ENCODE data around the gene KIRREL1.

The KIRREL1 gene

DNA sequence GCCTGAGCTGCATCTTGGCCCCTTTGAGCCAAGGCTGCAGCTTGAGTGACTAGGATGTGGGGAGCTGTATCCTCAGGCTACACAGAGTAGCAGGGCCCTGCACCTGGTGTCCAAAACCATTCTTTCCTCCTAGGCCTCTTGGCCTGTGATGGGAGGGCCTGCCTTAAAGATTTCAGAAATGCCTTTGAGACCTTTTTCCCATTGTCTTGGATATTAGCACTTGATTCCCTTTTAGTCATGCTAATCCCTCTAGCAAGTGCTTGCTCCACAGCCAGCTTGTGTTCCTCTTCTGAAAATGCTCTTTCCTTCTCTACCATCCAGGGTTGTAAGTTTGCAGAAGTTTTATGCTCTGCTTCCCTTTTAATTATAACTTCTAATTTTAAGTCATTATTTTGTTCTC, 21.7 kb upstream of the KIRREL1 start:
- no peak for DNase-seq (ENCODE audit: low read depth in 1 of 2, low spot score in 1 of 2)

DNA sequence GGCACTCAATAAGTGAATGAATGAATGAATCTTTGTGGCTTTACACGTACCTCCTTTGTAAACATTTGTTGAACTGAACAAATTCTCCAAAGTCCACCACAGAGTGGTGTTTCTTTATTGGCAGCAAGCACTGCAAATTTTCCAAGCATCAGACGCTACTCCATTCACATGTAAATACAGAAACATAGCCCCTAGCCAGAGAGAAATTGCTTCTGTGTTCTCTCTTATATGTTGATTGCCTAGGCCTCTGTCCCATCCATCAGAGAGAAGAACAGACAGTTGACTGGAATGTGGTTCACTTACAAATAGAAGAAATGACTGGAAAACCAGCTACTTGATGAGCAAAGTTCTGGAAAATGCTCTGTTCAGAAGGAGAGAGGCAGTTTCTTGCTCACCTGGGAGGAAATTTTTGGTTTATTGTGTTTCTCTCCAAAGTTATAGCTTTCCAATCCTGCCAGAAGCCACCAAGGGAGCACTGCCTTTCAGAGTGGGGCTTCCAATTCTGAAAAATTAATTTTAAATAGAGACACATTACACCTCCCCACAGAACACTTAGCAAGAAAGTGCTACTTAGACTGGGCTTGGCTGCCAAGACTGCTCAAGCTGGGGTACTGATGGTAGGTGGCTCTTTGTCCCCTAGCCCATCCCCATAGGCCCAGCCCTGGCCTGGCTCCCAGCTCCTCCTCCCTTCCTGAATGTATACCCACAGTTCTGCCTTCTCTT, 18.1 kb upstream of the KIRREL1 start:
- no peak for DNase-seq (ENCODE audit: low read depth in 1 of 2, low spot score in 1 of 2)

DNA sequence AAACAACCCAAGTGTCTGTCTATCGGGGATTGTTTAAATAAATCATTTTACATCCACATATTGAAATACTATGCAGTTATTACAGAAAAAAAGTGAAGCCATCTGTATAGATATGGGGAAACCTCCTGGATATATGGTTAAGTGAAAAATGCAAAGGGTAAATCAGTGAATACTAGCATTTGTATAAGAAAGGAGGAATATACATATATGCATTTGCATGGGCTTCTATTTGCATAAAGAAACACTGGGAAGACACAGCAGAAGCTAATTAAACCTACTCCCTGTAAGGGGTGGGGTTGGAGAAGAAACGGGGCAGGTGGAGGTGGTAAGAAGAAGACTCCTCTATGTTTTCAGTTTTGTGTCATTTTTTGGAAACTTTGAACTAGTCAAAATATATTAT, 16.6 kb upstream of the KIRREL1 start:
- DNase-seq (ENCODE audit: low read depth in 1 of 2, low spot score in 1 of 2) = no peak

DNA sequence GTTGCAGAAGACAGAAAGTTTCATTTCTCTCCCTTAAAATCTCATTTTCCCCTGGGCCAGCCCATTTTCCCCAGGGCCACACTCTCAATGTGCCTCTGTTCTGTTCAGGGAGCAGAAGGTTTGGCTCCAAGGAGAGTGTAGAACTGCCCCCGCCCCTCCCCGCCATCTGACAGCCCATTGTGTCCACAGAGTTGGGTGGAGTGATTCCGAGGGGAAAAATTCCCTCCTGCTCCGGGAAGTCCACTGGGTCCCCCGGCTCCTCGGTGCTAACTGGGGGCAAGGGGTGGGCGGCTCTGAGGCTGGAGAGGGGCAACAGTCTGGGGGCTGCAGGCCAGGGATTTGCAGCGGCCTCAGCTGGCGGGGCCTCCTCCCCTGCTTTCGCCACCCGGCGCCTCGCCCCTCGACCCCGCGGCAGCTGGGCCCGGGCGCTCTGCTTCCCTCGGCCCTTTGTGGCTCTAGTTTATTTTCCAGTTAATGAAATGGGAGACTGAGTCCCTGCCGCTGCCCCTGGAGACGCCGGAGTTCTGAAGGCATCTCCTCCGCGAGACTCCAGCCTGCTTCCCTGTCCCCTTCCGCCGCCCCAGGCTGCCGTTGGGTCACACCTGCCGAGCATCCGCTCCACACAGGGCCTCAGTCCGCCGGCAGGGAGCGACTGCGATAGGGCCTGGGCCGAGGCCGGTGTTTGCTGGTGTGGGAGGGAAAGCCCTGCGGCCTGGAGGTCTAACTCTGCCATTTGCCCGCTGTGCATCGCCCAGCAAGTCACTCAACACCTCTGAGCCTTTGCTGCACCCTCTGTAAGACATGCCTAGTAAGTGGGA, 14.7 kb upstream of the KIRREL1 start:
- DNase-seq (ENCODE audit: low read depth in 1 of 2, low spot score in 1 of 2) = no peak

DNA sequence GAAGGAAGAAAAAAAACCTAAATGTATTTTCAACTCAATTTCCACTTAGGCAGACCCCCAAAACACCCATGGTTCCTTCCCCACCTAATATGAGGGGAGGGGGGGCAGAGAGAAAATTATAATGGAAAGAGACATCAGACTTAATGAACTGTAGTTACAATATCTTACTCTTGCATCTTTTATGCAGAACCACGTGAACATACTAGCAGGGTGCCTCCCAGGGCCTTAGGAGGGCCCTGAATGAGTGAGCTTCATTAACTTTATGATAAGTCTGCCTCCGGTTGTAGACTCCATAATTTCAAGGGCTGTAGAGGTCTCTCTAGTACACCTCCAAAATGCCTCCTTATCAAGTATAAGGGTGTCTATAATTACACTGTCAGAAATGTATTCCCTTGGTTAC, 11.3 kb upstream of the KIRREL1 start:
- no peak for DNase-seq (ENCODE audit: low read depth in 1 of 2, low spot score in 1 of 2)

DNA sequence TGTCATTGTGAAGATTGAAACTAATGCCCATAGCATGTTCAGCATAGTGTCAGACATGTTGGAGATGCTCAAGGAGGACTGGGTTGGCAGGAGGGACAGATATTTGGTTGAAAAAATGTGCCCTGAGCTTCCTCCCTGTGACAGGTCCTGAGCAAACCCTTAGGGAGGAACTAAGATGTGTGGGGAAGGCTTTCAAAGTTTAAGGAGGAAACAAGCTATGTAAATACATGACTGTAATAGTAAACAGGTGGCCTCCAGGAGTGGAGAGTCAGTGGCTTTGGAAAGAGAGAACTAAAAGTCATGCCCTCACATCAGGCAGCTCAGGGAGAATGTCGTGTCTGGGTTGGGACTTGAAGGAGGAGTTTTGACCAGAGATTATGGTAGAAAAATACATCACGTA, 9.7 kb upstream of the KIRREL1 start:
- DNase-seq (ENCODE audit: low read depth in 1 of 2, low spot score in 1 of 2) = no peak

DNA sequence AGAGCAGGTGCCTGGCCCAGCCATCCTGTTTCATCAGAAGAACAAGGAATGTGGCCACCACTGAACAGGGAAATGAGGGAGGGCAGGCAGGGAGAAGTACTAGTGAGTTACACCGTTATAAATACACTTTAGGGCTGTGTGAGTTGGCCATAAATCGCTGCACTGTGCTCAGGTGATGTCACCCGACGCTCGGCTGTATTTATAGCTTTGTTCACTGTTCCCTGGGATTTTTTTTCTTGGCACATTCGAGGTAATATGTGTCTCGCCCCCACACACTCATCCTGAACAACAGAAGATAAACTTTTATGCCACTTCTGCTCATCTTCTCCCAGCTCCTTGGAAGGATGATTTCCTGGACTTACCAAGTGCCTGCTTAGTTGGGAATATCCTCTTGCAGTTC, 9.0 kb upstream of the KIRREL1 start:
- no peak for DNase-seq (ENCODE audit: low read depth in 1 of 2, low spot score in 1 of 2)

DNA sequence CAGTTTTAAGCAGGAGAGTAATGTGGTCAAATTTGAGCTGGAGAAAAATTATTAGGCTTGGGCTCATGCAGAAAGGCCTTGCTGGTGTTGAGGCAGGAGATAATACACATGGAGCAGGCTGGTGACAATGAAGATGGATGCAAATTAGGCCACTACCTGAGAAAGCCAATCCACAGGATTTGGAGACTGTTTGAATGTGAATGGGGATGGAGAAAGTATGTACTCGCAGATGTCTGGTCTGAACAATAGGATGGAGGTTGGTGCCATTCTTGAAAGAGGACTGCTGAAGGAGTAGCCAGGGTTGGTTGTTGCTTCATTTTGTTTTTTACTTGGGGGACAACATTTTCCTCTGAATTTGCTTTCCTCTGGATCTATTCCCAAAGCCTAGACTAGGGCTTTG, 8.0 kb upstream of the KIRREL1 start:
- no peak for DNase-seq (ENCODE audit: low read depth in 1 of 2, low spot score in 1 of 2)

DNA sequence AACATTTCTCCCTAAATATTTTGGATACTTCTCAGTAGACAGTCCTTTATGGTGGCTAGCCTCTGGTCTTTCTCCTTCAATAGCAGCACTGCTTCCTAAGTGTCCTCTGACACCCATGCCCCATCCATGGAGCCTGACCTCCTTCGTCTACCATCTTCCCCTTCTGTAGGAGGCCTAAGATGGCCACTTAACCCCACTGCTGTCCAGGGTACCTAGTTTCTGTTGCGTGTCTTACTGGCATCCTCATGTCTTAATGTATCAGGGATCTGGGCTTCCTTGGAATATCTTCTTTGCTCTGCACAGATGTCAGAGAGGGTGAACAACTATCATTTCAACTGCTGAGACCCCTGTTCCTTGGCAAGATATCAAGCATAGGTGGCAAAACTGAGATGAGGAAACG, 5.4 kb upstream of the KIRREL1 start:
- DNase-seq (ENCODE audit: low read depth in 1 of 2, low spot score in 1 of 2) = no peak

DNA sequence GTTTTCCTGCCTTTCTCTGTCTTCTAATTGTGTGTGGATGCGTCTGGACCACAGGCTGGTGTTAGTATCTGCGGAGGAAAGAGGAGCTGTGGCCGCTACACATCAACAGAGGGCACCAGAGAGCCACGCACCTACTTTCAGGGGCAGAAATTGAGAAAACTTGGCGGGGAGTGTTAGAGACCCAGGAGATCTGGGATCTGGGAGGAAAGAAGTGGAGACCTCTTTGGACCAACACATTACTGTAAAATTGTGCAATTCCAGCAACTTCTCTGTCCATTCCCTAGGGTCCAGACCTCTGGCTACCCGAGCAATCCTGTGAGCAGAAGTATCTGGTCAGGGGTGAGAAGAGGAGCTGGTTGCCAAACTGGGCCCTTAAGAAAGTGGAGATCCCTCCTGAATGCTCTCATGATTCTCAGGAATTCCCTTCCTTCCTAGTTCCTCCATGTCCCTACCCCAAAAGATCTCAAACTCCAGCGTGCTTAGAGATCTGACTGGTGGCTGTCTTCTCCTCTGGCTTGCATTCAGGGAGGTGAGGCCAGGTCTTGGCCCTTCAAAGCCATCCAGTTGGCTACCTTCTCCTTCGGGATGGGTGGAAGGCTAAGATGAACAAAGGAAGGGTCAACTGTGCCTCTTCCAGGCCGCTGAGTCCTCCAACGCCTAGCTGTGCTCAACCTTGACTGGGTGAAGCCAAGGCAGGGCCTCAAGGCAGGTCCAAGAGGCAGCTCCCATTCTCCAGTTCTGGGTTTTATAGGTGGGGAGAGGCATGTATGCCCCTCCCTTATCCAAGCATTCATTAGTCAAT, 1.2 kb upstream of the KIRREL1 start:
- no peak for DNase-seq (ENCODE audit: low read depth in 1 of 2, low spot score in 1 of 2)

DNA sequence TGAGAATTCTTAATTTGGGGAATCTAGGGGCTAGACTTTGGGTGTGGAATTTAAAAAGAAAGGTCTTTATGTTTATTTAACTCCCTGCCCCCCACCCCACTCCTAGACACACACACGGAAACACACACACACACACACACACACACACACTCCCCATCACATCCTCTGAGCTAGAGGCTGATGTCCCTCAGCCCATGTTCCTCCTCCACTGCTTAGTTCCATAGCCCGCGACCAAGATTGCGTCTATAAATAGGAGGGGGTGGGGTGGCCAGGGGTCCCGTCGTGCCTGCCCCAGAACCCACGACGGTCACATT, 655 bp upstream of the KIRREL1 start:
- DNase-seq (ENCODE audit: low read depth in 1 of 2, low spot score in 1 of 2) = no peak

DNA sequence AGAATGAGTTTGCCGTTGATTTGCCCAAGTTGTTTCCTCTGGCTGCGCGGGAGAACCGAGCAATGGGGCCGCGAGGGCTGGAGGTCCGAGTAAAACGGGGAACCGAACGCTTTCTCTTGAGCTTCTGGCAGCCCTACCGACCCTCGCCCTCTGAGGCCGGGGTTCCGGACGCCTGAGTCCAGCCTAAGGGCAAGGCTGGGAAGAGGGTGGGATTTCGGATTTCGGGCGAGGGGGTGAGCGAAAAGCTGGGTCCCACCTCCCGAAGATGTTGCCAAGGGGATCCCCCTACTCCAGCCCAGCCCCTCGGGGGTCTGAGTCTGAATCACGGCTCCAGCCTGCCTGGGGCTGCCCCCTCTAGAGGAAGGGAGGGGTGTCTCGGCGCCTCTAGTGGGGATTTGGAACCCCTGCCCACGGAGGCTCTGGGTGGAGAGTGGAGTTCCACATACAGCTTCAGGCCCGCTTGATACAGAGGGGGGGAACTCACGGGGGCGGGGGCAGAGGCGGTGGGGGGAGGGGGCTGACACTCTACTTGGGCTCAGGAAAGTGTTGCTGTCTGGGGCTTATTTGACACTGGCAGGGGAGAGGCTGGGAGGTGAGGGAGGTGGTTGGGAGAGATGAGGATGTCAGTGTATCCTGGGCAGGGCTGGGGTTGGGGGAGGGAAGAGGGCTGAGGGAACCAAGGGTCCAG, 617 bp downstream of the KIRREL1 start:
- no peak for DNase-seq (ENCODE audit: low read depth in 1 of 2, low spot score in 1 of 2)

DNA sequence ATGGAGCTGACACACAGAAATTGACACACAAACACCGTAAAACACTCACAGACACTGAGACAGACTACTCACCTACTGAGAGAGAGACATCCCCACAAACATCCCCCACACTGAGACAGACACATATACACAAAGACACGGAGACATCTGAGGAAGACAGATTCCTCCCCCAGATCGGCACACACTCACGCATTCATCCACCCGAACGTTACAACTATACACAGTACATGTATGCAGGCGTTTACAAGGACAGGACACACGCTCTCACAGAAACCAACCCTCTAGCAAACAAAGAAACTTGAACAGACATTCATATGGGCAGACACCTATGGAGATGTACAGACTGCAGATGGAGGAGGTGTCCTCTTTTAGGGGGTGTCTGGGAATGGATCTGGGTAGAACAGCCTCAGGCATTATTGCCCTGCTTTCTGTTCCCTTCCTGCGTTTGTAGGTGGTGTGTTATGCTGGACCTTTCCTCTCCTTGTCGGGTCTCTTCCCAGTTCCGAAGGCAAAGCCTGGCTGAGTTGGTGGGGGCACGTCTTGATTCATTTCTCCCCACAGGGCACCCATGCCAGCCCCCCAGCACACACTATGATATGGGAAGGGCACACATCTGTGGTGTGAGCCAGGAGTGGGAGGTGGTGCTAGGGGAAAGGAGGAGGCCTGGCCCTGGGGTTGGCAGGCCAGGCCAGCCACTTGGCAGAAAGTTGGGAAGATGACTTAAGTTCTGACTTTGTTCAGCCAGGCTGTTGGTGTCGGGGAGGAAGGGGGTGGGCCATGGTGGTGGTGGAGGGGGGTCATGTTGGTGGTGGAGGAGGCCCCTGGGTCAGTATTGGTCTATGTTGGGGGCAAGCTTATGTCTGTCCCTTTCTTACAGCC, 1.5 kb downstream of the KIRREL1 start:
- DNase-seq (ENCODE audit: low read depth in 1 of 2, low spot score in 1 of 2) = no peak

DNA sequence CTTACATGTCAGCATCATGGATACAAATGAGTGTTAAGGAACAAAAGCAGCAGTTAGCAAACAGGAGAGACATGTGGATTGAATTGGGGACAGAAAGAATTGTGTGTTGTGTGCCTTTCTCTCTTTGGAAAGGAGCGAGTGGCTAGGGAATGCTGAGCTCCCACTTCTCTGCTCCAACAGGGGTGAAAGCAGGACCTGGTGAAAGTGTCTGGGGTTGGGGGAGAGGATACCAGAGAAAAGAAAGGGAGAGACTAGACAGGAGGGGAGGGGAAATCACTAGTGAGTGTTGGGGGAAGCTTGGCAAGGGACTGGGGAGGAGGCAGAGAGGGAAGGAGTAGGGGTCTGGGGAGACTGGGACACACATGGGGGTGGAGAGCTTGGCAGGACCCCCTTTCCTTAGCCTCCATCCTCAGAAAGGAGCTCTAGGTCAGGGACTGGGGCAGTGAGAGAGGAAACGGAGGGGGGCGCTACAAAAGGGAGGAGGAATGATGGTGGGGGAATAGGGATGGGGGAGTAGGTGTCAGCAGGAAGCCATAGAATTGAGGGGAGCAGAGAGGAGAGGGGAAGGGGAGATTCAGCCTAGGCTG, 2.2 kb downstream of the KIRREL1 start:
- no peak for DNase-seq (ENCODE audit: low read depth in 1 of 2, low spot score in 1 of 2)

DNA sequence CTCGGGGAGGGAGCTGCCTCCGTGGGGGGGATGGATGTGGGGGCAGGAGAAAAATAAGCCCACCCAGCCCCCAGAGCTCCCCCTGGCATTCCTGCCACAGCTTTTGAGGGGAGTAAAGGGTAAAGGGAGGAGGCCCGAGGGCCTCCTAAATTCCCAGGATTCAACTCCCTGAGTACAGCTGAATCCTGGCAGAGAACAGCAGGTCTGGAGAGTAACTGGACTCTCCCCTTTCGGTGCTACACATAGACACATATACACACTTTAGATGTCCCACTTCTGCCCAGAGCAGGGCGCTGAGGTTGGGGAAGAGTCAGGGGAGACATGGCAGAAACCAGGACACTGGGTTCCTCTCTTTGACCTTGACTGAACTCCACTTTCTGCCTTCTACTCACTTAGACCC, 3.0 kb downstream of the KIRREL1 start:
- no peak for DNase-seq (ENCODE audit: low read depth in 1 of 2, low spot score in 1 of 2)

DNA sequence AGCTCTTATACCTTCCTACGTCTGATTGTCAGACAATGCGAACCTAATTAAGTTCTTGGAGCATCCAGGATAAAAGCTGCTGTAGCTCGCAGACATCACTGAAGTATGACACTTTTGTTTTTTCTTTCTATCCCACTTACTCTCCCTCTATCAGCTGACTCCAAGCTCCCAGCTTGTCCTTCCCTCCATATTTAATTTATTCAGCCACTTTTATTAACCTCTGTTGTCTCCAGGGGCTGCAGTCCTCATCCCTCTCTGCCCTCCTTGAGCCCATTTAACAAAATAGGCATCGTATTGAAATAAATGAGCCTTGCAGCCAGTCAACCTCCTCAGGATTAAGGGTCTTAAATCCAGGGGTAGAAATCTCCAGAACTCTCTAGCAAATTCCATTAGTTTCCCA, 7.1 kb downstream of the KIRREL1 start:
- DNase-seq (ENCODE audit: low read depth in 1 of 2, low spot score in 1 of 2) = no peak

DNA sequence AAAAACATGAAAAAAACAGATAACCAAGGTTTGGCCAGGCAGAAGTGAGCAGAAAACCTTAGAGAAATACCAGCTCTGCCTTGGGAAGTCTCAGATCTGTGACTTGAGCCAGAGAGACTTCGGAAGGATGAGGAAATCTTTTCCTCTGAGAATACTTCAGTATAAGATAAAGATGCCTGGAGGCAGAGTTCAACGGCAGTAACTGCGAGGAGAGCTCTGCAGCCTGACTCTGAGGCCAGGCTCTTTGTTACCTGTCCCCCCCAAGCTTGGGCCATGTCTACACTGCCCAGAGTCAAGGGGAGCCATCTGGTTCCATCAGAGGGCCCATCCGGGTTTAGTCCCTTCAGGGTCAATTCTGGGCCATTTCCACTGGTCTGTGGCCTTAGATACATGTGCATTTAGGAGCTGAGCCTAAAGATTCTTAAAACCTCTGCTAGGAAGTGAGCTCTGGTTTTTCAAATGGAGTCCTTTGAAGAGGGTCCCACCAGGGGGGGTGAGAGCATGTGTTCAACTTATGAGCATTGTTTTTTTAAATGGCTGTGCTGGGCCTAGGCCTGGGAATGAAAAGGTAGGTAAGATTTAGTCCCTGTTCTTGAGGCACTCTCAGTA, 8.7 kb downstream of the KIRREL1 start:
- DNase-seq (ENCODE audit: low read depth in 1 of 2, low spot score in 1 of 2) = no peak

DNA sequence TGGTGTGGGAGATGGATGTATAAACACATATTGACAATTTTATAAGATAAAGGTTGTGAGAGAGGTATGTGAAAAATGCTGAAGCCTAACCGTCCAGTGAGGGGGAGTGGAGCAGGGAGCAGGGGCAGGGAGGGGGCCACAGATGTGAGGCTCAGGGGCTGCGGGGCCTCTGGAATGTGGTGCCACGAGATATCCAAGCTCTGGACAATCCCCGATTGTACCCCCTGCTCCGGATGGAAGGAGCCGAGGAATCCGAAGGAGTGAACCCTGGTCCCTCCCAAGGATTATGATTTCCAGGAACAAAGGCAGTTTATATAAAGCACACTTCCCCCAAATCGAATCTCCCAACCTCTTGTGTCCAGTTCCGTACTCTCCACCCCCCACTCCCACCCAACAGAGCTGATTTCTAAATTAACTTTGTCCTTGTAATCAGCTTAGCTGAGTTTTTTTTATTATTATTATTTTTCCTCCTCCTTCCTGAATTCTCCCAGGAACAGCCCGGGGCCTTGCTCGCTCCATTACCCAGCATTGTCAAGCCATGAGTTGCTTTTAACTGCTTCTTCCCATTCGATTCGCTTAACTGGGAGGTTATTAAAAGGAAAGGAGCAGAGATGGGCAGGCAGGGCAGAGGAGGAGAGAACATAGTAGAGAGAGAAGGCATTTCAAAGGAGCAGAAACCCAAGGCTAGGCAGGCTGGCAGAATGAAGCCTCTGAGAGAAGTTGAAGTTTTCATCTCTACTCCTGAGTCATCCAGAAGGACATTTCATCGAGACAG, 9.4 kb downstream of the KIRREL1 start:
- no peak for DNase-seq (ENCODE audit: low read depth in 1 of 2, low spot score in 1 of 2)

DNA sequence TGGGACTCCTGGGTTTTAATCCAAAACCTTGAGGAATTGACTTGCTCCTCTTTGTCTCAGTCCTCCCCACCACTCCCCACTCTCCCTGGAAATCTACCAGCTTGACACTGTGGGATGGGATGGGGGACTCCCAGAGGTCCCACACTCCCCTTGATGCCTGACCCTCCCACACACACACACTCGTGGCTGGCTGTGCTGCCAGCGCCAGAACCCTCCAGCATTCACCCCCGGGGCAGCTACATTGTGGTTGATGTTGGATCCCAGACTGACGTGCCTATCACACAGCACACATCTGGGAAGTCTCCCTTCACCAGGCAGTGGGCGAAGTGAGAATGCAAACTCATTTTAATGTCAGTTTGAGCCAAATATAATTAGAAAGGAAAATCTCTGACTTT, 10.0 kb downstream of the KIRREL1 start:
- no peak for DNase-seq (ENCODE audit: low read depth in 1 of 2, low spot score in 1 of 2)

Measured in activated T-helper 1 cell treated with anti-CD3 and anti-CD28 coated beads, Interleukin-2, amount 50 U/mL, for 16 hours (primary cell).